PFSK-1 (cell line): ENCODE results near the gene NCAPH2.

ENCODE experiments used
- FOXP2 ChIP-seq: optimal IDR thresholded peaks from 2 replicates; pipeline ENCODE3; 2011; ENCODE audit warnings: borderline replicate concordance, control low read depth, inconsistent platforms; ENCODE audit not compliant: insufficient read depth; ENCODE audit errors: extremely low read length, extremely low read depth
- POLR2AphosphoS5 ChIP-seq: IDR thresholded peaks from 2 replicates; pipeline ENCODE4 v1.6.1; 2012; ENCODE audit warnings: low read depth, mild to moderate bottlenecking, control low read depth, low read length, moderate library complexity
- REST ChIP-seq, 2 experiments: IDR thresholded peaks; 2 replicates each; pipeline versions ENCODE4 v1.6.1 to v1.8.0; 2011 to 2012; ENCODE audit warnings: low read depth in 2 of 2, low read length in 2 of 2, control low read depth in 1 of 2, inconsistent platforms in 1 of 2, mild to moderate bottlenecking in 1 of 2, moderate library complexity in 1 of 2; ENCODE audit not compliant: insufficient read depth in 1 of 2
- SIN3A ChIP-seq: IDR thresholded peaks from 2 replicates; pipeline ENCODE4 v1.6.1; 2012; ENCODE audit warnings: mild to moderate bottlenecking, low read length, moderate library complexity, borderline replicate concordance; ENCODE audit not compliant: insufficient read depth
- TAF1 ChIP-seq: IDR thresholded peaks from 2 replicates; pipeline ENCODE4 v1.6.1; 2012; ENCODE audit warnings: low read length, control low read depth, borderline replicate concordance; ENCODE audit not compliant: insufficient read depth

DNA sequence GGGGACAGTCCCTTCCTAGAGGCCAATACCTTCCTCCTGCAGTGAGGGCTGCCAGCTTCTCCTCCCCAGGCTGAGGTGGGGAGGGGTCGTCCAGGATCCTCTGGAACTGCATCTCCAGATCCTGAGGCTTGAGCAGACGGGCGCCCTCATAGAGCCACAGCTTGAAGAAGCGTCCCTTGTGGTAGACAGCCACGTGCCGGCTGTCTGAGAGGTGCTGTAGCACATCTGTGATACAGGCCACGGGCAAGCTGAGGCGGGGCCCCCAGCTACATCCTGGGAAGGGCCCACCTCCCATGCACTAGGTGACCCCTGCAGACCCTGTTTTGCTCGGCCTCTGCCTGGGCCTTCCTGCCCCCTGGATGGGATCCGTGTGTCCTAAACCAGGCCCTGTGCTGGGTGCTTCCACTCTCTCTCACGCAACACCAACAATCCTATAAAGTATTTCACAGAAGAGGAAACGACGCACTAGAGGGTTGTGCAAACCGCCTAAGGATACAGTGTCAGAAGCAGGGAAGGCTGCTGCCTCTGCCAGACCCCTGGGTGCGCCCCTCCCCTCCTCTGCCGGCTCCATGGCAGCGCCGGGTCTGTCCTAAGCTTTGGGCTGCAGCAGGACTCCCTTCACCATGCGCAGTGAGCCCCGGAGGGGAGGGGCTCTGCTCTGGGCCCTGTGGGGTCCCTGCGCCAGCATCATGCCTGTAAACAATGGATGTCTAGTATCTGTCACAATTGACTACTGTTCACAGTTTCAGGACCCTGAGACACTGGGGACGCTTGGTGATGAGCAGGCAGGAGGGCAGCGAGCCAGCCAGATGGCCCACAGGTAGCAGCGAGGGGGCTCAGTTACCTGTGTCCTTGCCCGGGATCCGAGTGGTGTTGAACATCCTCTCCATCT is 65.7 kb downstream of the NCAPH2 start:
- no peak for TF ChIP-seq TAF1
- no peak for TF ChIP-seq POLR2AphosphoS5
- no peak for TF ChIP-seq REST (IDR thresholded peaks at IDR 0.05; ENCODE audit: insufficient read depth in 1 of 2, low read depth in 2 of 2, low read length in 2 of 2)
- TF ChIP-seq FOXP2, result no peak
- no peak for TF ChIP-seq SIN3A
